ENCODE data around the gene CAPZB. TPM values are rescaled to one million over a fixed set of nuclear protein-coding genes. Genes with fewer than 3 reads are reported as not detected.

Gene CAPZB
- polyA plus RNA-seq, 1 of the 3 experiments (the other 2 are of a cell fraction) = 122 TPM

GRCh38 chr1:19463504-19463803, 21.9 kb downstream of the CAPZB start:
- TF ChIP-seq POLR2AphosphoS5 (IDR thresholded peaks at IDR 0.05; ENCODE audit: low read depth, low read length) (no peak), TEAD4 (IDR thresholded peaks at IDR 0.05; ENCODE audit: borderline replicate concordance, insufficient read depth) (no peak), RCOR1 (IDR thresholded peaks at IDR 0.05; ENCODE audit: low read length) (no peak), EP300 (IDR thresholded peaks at IDR 0.05; ENCODE audit: borderline replicate concordance in 1 of 2, low read depth in 1 of 2, low read length in 1 of 2) (no peak), RXRA (IDR thresholded peaks at IDR 0.05; ENCODE audit: borderline replicate concordance, low read depth) (no peak), EZH2phosphoT487 (IDR thresholded peaks at IDR 0.05; ENCODE audit: borderline replicate concordance, low read depth) (no peak), RFX5 (IDR thresholded peaks at IDR 0.05; ENCODE audit: low read length) (no peak), MXI1 (IDR thresholded peaks at IDR 0.05; ENCODE audit: low read depth, low read length) (no peak), GABPA (IDR thresholded peaks at IDR 0.05; ENCODE audit: low read depth) (no peak), YY1 (IDR thresholded peaks at IDR 0.05; ENCODE audit: low read depth) (no peak), TAF1 (IDR thresholded peaks at IDR 0.05; ENCODE audit: borderline replicate concordance, low read depth, low read length) (no peak), RAD21 (IDR thresholded peaks at IDR 0.05; ENCODE audit: low read length) (no peak)
- Histone ChIP-seq H3K9ac (no peak overlapping the region), H3K4me3 (ENCODE audit: low read depth in 2 of 2, low read length in 1 of 2) (no peak overlapping the region), H4K20me1 (ENCODE audit: insufficient read depth) (peaks cover 94% of the 10 kb centered on the region), H3K9me3 (no peaks in the 10 kb centered on the region), H3K36me3 (replicated peaks in 1 of 2; ENCODE audit: control insufficient read depth in 1 of 2, insufficient read depth in 2 of 2, low read length in 1 of 2) (peaks cover 3 to 4% of the 10 kb centered on the region in 2 experiments), H3F3A (replicated peaks; ENCODE audit: insufficient read depth) (peaks cover 10% of the 10 kb centered on the region), H2AFZ (ENCODE audit: low read depth) (no peak overlapping the region), H3K9me2 (no peaks in the 10 kb centered on the region), H3K4me2 (no peak overlapping the region), H3K79me2 (ENCODE audit: insufficient read depth) (peaks cover 100% of the 10 kb centered on the region), H3K27me3 (ENCODE audit: insufficient read depth) (no peaks in the 10 kb centered on the region), H3K27ac (ENCODE audit: low read depth in 2 of 2, low read length in 1 of 2) (no peak overlapping the region), H3K4me1 (ENCODE audit: control insufficient read depth in 1 of 2, insufficient read depth in 2 of 2, low read depth in 1 of 2, low read length in 1 of 2) (peaks cover 0 to 40% of the 10 kb centered on the region in 2 experiments; a peak in 1 of 4 replicates)
- ChIA-PET POLR2A (no interaction called here), CTCF (no interaction called here)
- DNase-seq = no peak

- peaks cover 10% of the 10 kb centered on the region for H3F3A ChIP-seq (replicated peaks; ENCODE audit: insufficient read depth)
- peaks cover 0 to 37% of the 10 kb centered on the region in 2 experiments; a peak in 2 of 4 replicates for H3K4me1 ChIP-seq (ENCODE audit: control insufficient read depth in 1 of 2, insufficient read depth in 2 of 2, low read depth in 1 of 2, low read length in 1 of 2)
- peaks cover 100% of the 10 kb centered on the region for H3K79me2 ChIP-seq (ENCODE audit: insufficient read depth)
- H3K27ac ChIP-seq (ENCODE audit: low read depth in 2 of 2, low read length in 1 of 2) = peak overlapping the region in 1 of 2 experiments; percentile 25; a peak in 1 of 4 replicates
- no peaks in the 10 kb centered on the region for H3K27me3 ChIP-seq (ENCODE audit: insufficient read depth)
- CTCF ChIA-PET = no interaction called here
- POLR2A ChIA-PET = no interaction called here
- no peak for TF ChIP-seq IRF3 (IDR thresholded peaks at IDR 0.05; ENCODE audit: low read depth, low read length)
- TF ChIP-seq FOXJ3 (CRISPR knock-in tag; IDR thresholded peaks at IDR 0.05) = no peak
- no peak for TF ChIP-seq RCOR1 (IDR thresholded peaks at IDR 0.05; ENCODE audit: low read length)
- no peak for TF ChIP-seq MAX (IDR thresholded peaks at IDR 0.05; ENCODE audit: low read depth)
- no peak for TF ChIP-seq TAF1 (IDR thresholded peaks at IDR 0.05; ENCODE audit: borderline replicate concordance, low read depth, low read length)
- no peak for TF ChIP-seq FOSL2 (IDR thresholded peaks at IDR 0.05; ENCODE audit: borderline replicate concordance, low read depth)
- TF ChIP-seq NFIC (IDR thresholded peaks at IDR 0.05; ENCODE audit: borderline replicate concordance) = no peak
- no peak for TF ChIP-seq PBX3 (IDR thresholded peaks at IDR 0.05)
- no peak for TF ChIP-seq RXRA (IDR thresholded peaks at IDR 0.05; ENCODE audit: borderline replicate concordance, low read depth)
- TF ChIP-seq TCF12 (IDR thresholded peaks at IDR 0.05) = no peak
- no peak for TF ChIP-seq EZH2phosphoT487 (IDR thresholded peaks at IDR 0.05; ENCODE audit: borderline replicate concordance, low read depth)
- no peak for TF ChIP-seq EP300 (IDR thresholded peaks at IDR 0.05; ENCODE audit: borderline replicate concordance in 1 of 2, low read depth in 1 of 2, low read length in 1 of 2)
- no peak for TF ChIP-seq FOXM1 (IDR thresholded peaks at IDR 0.05; ENCODE audit: low read depth)
- no peak for TF ChIP-seq RAD21 (IDR thresholded peaks at IDR 0.05; ENCODE audit: low read length)
- no peak for TF ChIP-seq RFX5 (IDR thresholded peaks at IDR 0.05; ENCODE audit: low read length)
- TF ChIP-seq YY1 (IDR thresholded peaks at IDR 0.05; ENCODE audit: low read depth) = no peak
- TF ChIP-seq ELF1 (IDR thresholded peaks at IDR 0.05) = no peak
- no peak overlapping the region for H2AFZ ChIP-seq (ENCODE audit: low read depth)
- H3K9me3 ChIP-seq = no peaks in the 10 kb centered on the region
- 99% methylated on average over 7 of the region's 10 CpGs for WGBS (ENCODE audit: low lambda C conversion rate)
- H3K4me2 ChIP-seq = no peak overlapping the region
- H3K36me3 ChIP-seq (replicated peaks in 1 of 2; ENCODE audit: control insufficient read depth in 1 of 2, insufficient read depth in 2 of 2, low read length in 1 of 2) = peaks cover 3 to 4% of the 10 kb centered on the region in 2 experiments
- DNase-seq = no peak
- H3K9me2 ChIP-seq = no peaks in the 10 kb centered on the region
- H3K9ac ChIP-seq = no peak overlapping the region
- no peak overlapping the region for H3K4me3 ChIP-seq (ENCODE audit: low read depth in 2 of 2, low read length in 1 of 2)
- peaks cover 93% of the 10 kb centered on the region for H4K20me1 ChIP-seq (ENCODE audit: insufficient read depth)
Measured at GRCh38 chr1:19462781-19463503, 22.4 kb downstream of the CAPZB start.

Data from SK-N-SH (cell line).